Neural cell (in vitro differentiated cells): ENCODE results near the gene PRKCE. TPM values are rescaled to one million over a fixed set of nuclear protein-coding genes. Genes with fewer than 3 reads are reported as not detected.
A peak's percentile ranks its signal among the peaks of the same experiment; 100 is the strongest.

Source experiments
- H2AFZ ChIP-seq: fragments of 200-600, 300-800 bp; sonication (generic), shearing (Covaris generic); 2 replicates; pipeline ENCODE4 v1.6.0; 2014; ENCODE audit warnings: low read depth, mild to moderate bottlenecking, antibody characterized with exemption, low read length, moderate library complexity
- H3F3A ChIP-seq: fragments of 200-600 bp; shearing (Covaris generic); 2 replicates; pipeline ENCODE4 v1.6.1; 2016; ENCODE audit warnings: mild to moderate bottlenecking, moderate library complexity, mixed read lengths, antibody characterized with exemption, low read length; ENCODE audit not compliant: insufficient read depth, poor library complexity, severe bottlenecking
- H3K27ac ChIP-seq: fragments of 200-600, 300-800 bp; sonication (generic), shearing (Covaris generic); 2 replicates; pipeline ENCODE4 v1.5.1; 2014; ENCODE audit warnings: mild to moderate bottlenecking, low read length, moderate library complexity
- H3K27me3 ChIP-seq: fragments of 300-800, 200-600 bp; sonication (generic), shearing (Covaris generic); 2 replicates; pipeline ENCODE4 v1.6.0; 2014; ENCODE audit warnings: mild to moderate bottlenecking, low read depth, low read length, moderate library complexity; ENCODE audit not compliant: insufficient read depth
- H3K36me3 ChIP-seq: fragments of 300-800, 200-600 bp; sonication (generic), shearing (Covaris generic); 2 replicates; pipeline ENCODE4 v1.5.1; 2014; ENCODE audit warnings: mild to moderate bottlenecking, antibody characterized with exemption, low read length, moderate library complexity; ENCODE audit not compliant: insufficient read depth
- H3K4me2 ChIP-seq: fragments of 300-800, 200-600 bp; sonication (generic), shearing (Covaris generic); 2 replicates; pipeline ENCODE4 v1.6.0; 2014; ENCODE audit warnings: mild to moderate bottlenecking, low read length
- H3K4me3 ChIP-seq: fragments of 300-800, 200-600 bp; sonication (generic), shearing (Covaris generic); 2 replicates; pipeline ENCODE4 v1.5.1; 2014; ENCODE audit warnings: mild to moderate bottlenecking, low read length, moderate library complexity
- H3K79me2 ChIP-seq: fragments of 200-600 bp; shearing (Covaris generic); replicated peaks from 2 replicates; pipeline ENCODE4 v1.6.0; 2014; ENCODE audit warnings: mild to moderate bottlenecking, low read length, moderate library complexity; ENCODE audit not compliant: insufficient read depth
- H3K9ac ChIP-seq: fragments of 300-800, 200-600 bp; sonication (generic), shearing (Covaris generic); 2 replicates; pipeline ENCODE4 v1.6.1; 2016; ENCODE audit warnings: mild to moderate bottlenecking, low read length, mixed read lengths
- H3K9me2 ChIP-seq: fragments of 200-600 bp; shearing (Covaris generic); 2 replicates; pipeline ENCODE4 v1.6.1; 2016; ENCODE audit warnings: mild to moderate bottlenecking, low read length, mixed read lengths; ENCODE audit not compliant: insufficient read depth
- H3K9me3 ChIP-seq: fragments of 200-600, 300-800 bp; sonication (generic), shearing (Covaris generic); 2 replicates; pipeline ENCODE4 v1.6.1; 2016; ENCODE audit warnings: mild to moderate bottlenecking, mixed run types, low read length, moderate library complexity, mixed read lengths
- H4K20me1 ChIP-seq: fragments of 200-600 bp; shearing (Covaris generic); 2 replicates; pipeline ENCODE4 v1.6.1; 2016; ENCODE audit warnings: mild to moderate bottlenecking, mixed run types; ENCODE audit not compliant: insufficient read depth
- CTCF ChIP-seq: fragments of 450-650 bp; IDR thresholded peaks from 2 replicates; pipeline ENCODE4 v1.5.1; 2014; ENCODE audit warnings: antibody characterized with exemption, mild to moderate bottlenecking, moderate library complexity; ENCODE audit not compliant: poor library complexity, severe bottlenecking
- EP300 ChIP-seq: fragments of 450-650 bp; conservative IDR thresholded peaks from 2 replicates; pipeline ENCODE4 v1.6.1; 2014; ENCODE audit warnings: antibody characterized with exemption, mild to moderate bottlenecking, moderate library complexity; ENCODE audit not compliant: poor library complexity, severe bottlenecking
- EZH2 ChIP-seq: fragments of 200-600, 300-800 bp; shearing (Covaris generic), sonication (generic); IDR thresholded peaks from 2 replicates; pipeline ENCODE4 v1.6.1; 2014; ENCODE audit warnings: antibody characterized with exemption, low read length, borderline replicate concordance, mild to moderate bottlenecking; ENCODE audit not compliant: insufficient read depth, poor library complexity, severe bottlenecking
- MXI1 ChIP-seq: fragments of 450-650 bp; conservative IDR thresholded peaks from 2 replicates; pipeline ENCODE4 v1.6.1; 2014; ENCODE audit warnings: antibody characterized with exemption, mild to moderate bottlenecking; ENCODE audit not compliant: poor library complexity, severe bottlenecking
- POLR2AphosphoS5 ChIP-seq: IDR thresholded peaks from 2 replicates; pipeline ENCODE4 v1.6.1; 2012
- RAD21 ChIP-seq: fragments of 450-650 bp; conservative IDR thresholded peaks from 2 replicates; pipeline ENCODE4 v1.6.1; 2014; ENCODE audit warnings: antibody characterized with exemption, mild to moderate bottlenecking, moderate library complexity
- REST ChIP-seq: IDR thresholded peaks from 2 replicates; pipeline ENCODE4 v1.6.1; 2012; ENCODE audit warnings: borderline replicate concordance
- SMC3 ChIP-seq: fragments of 450-650 bp; conservative IDR thresholded peaks from 2 replicates; pipeline ENCODE4 v1.6.1; 2014; ENCODE audit warnings: antibody characterized with exemption, mild to moderate bottlenecking, moderate library complexity; ENCODE audit not compliant: poor library complexity
- TAF1 ChIP-seq: IDR thresholded peaks from 2 replicates; pipeline ENCODE4 v1.6.1; 2012; ENCODE audit warnings: low read depth
- polyA plus RNA-seq: library from polyadenylated mRNA; depleted of rRNA; stranded (reverse); fragments of >200 nt; gene quantifications from 2 replicates; pipeline ENCODE4 v1.2.3, GENCODE V29; 2014

The PRKCE gene
- polyA plus RNA-seq, 1 donor from 2014 or later = 5.4 TPM

GRCh38 chr2:45759310-45759851 lies 107.9 kb downstream of the PRKCE start:
- H2AFZ ChIP-seq = peak overlapping the region; percentile 36
- no peaks in the 10 kb centered on the region for H3K79me2 ChIP-seq
- no peaks in the 10 kb centered on the region for H3K9me2 ChIP-seq
- H3K4me3 ChIP-seq = peak overlapping the region; percentile 41
- H3K9me3 ChIP-seq = no peaks in the 10 kb centered on the region
- TF ChIP-seq POLR2AphosphoS5 (peak; percentile 91), RAD21 (peak; percentile 26), REST (peak; percentile 91), EP300 (peak; percentile 78), MXI1 (no peak), CTCF (no peak)
- no peaks in the 10 kb centered on the region for H3F3A ChIP-seq
- H3K27ac ChIP-seq = peak overlapping the region; percentile 82
- H3K36me3 ChIP-seq = no peaks in the 10 kb centered on the region
- no peaks in the 10 kb centered on the region for H4K20me1 ChIP-seq
- no peaks in the 10 kb centered on the region for H3K27me3 ChIP-seq
- peak overlapping the region; percentile 50 for H3K9ac ChIP-seq
- H3K4me2 ChIP-seq = peak overlapping the region; percentile 41

- Histone ChIP-seq H3K9ac (no peak overlapping the region), H3K27ac (no peak overlapping the region), H3K4me2 (no peak overlapping the region), H3K9me3 (no peaks in the 10 kb centered on the region), H3K79me2 (no peaks in the 10 kb centered on the region), H3K36me3 (no peaks in the 10 kb centered on the region), H3F3A (no peaks in the 10 kb centered on the region), H2AFZ (no peak overlapping the region), H3K27me3 (no peaks in the 10 kb centered on the region), H4K20me1 (no peaks in the 10 kb centered on the region), H3K9me2 (no peaks in the 10 kb centered on the region), H3K4me3 (no peak overlapping the region)
- TF ChIP-seq TAF1 = no peak
- no peak for TF ChIP-seq MXI1
- TF ChIP-seq CTCF = no peak
- no peak for TF ChIP-seq EZH2
- no peak for TF ChIP-seq SMC3
- TF ChIP-seq REST = no peak
- no peak for TF ChIP-seq POLR2AphosphoS5
- no peak for TF ChIP-seq RAD21
- TF ChIP-seq EP300 = no peak
These were observed 110.2 kb downstream of the PRKCE start for GRCh38 chr2:45761635-45762034.
